NCI-H524 (cell line): ENCODE measurements around the gene NKIRAS1.

Experiments used
- DNase-seq, 2 experiments: peaks; one replicate each; lab custom pipeline; 2025; lab: John Stamatoyannopoulos, UW

Gene NKIRAS1

DNA sequence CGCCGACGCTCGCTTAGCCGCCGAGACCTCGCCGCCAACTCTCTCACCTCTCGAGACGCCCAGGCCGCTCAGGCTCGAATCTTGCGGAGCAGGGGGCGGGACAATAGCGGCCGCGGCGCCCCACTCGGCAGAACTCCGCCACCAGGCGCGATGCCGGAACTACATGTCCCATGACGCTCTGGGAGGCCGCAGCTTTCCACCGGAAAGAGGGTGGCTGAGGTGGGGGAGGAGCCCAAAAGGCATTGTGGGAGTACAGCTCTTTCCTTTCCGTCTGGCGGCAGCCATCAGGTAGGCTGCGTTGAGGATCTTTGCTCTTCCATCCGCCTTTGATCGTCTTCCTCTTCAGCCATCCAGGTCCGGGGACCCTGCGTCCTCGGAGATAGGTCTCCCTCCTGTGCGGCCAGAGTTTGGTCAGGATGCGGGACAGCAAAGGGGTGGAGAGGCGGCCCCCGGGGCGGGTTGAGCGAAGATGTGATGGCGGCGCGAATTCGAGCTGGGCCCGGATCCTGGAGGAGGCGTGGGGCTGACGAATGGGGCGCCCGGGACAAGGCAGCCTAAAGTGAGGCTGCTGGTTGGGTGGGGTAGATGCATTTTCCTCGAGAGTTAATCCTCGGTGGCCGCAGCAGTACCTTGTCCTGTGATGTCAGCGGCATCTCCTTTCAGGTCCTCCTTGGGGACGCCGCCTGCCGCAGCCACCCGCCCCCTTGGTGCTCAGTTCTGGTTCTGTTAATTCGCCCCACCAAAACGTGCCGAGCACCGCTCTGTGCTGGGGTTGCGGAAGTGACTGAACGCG is at the start of gene NKIRAS1, which contains the start of gene RPL15:
NKIRAS1 (minus strand) TSS at position 105 of the 793 bp plus-strand sequence. CDS start 6,086 bp downstream, outside the sequence.
RPL15 (plus strand) TSS at position 247 of the 793 bp plus-strand sequence. CDS start 728 bp downstream, outside the sequence.
- DNase-seq = peak; percentile 89 to 96

DNA sequence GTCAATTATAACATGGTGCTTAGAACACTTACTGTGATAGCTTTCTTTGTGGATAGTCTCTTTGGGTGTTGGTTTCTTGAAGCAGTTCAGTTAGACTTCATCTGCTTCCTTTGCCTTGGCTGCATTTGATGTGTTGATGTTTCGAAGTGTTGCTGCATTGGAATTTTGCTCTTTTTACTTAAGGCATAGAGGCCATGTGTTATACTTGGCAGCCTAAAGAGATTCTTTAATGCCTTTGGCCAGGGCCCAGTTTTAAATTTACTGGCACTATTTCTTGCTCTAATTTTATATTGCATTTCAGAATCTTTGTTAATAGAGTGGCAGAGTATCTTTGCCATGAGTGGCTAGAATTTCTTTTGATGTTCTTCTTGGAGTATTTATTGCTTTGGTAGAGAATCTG is 49.5 kb upstream of the NKIRAS1 start:
- no peak for DNase-seq

DNA sequence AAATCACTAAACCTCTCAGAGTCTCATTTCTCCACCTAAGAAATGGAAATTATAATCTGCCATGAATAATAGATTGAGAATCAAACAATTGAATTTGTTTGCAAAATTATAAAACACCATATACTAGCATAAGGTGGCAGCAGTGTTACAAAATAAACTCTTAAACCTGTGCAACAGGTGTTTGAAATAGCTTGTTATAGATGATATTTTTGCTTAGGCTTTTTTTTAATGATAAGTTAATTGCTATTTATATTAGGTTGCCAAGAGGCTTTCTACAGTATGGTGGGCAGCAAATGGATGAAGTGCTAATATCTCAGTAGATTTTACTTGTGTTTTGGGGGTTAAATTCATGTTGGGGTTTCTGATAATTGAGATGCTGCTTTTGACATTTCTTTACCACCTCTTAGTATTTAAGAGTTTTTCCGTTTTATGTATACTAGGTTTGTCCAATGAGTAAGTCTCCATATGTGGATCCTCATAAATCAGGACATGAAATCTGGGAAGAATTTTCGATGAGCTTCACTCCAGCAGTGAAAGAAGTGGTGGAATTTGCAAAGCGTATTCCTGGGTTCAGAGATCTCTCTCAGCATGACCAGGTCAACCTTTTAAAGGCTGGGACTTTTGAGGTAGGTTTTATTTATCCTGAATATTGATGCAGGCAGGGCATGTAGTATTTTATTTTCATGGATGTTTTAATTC is 47.9 kb upstream of the NKIRAS1 start:
- no peak for DNase-seq

DNA sequence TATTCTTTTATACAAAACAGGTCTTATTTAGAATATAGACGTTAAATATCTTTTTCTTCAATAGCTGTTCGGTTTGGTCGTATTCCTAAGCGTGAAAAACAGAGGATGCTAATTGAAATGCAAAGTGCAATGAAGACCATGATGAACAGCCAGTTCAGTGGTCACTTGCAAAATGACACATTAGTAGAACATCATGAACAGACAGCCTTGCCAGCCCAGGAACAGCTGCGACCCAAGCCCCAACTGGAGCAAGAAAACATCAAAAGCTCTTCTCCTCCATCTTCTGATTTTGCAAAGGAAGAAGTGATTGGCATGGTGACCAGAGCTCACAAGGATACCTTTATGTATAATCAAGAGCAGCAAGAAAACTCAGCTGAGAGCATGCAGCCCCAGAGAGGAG is 45.1 kb upstream of the NKIRAS1 start:
- no peak for DNase-seq

DNA sequence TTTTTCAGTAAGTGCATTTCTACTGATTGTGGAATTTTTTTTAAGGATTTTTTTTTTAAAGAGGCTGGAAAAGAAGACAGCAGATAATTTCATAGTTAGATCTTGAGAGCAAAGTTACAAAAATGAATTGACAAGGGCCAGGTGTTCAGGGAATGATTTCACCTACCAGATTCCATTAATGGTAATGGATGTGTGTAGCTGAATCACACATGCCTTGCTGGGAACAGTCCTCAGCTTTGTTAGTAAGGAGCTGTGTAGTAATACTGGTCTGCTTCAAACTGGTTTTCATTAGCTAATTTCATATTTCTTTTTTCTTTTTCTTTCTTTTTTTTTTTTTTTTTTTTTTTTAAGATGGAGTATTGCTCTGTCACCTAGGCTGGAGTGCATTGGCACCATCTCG is 44.3 kb upstream of the NKIRAS1 start:
- DNase-seq = no peak

DNA sequence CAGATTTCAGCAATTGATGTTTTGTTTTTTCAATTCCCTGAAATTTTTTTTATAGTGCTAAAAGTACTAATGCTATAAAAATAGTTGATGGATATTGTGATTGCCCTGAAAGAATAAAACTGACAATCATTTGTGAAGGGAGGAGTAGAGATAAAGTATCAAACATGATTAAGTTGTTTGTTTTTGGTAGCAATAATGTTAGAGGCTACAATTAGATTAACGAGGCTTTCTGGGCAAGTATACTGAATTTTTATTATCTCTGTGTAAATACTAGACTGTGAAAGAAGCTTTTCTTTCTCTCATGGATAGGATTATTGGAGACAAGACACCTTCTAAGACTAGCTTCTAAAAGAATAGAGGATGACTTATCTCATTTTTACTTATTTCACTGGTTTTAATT is 43.9 kb upstream of the NKIRAS1 start:
- DNase-seq = no peak

DNA sequence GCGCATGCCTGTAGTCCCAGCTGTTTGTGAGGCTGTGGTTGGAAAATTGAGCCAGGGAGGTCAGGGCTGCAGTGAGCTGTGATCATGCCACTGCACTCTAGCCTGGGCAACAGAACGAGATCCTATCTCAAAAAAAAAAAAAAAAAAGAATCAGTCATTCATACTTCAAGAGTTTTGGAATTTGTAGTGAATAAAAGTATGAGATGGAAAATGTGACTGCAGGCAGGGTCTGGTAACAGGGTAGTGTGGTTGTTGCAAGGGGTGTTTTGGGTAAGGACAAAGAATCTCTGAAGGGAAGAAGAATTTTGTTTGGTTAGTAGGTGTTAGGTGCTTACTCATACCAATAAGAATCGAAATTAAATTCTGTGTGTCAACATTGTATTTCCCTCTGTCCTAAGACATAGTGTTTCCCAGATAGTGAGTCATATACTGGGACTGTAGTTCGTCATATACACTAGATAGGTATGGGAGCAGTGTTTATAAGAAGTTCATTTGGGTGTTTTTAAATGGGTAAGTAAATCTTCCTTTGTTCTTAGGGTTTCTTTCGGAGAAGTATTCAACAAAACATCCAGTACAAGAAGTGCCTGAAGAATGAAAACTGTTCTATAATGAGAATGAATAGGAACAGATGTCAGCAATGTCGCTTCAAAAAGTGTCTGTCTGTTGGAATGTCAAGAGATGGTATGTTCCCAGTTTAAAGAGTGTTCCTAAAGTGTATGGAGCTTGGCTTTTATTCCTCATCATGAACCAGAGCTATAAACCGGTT is 42.5 kb upstream of the NKIRAS1 start:
- no peak for DNase-seq

DNA sequence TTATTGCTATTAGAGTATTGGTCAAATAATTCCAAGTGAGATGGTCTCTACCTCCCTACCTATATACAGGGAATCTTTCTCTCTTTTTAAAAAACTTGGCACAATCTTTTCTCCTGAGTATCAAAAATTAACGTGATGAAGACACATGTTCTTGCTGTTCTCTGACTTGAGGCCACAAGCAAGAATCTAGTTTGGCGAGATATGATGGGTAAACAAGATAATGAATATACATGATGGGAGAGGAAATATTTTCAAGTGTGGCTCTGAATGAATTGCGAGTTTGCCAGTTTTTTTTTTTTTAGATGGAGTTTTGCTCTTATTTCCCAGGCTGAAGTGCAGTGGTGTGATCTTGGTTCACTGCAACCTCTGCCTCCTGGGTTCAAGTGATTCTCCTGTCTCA is 39.9 kb upstream of the NKIRAS1 start:
- DNase-seq = no peak

DNA sequence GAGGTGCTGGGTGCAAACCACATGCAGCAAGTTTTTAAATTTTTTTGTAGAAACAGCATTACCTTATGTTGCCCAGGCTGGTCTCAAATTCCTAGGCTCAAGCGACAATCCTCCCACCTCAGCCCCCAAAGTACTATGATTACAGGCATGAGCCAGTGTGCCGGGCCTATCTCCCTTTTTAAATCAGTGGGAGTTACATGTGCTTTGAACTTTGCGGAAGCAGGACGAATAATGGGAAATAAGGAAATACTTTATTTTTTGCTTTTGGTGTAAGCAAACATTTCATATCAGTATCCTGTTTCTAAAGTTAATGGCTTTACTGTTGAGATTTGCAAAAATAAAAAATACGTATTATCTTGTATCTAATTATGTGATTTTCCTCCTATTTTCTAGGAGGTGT is 37.4 kb upstream of the NKIRAS1 start:
- DNase-seq = no peak

DNA sequence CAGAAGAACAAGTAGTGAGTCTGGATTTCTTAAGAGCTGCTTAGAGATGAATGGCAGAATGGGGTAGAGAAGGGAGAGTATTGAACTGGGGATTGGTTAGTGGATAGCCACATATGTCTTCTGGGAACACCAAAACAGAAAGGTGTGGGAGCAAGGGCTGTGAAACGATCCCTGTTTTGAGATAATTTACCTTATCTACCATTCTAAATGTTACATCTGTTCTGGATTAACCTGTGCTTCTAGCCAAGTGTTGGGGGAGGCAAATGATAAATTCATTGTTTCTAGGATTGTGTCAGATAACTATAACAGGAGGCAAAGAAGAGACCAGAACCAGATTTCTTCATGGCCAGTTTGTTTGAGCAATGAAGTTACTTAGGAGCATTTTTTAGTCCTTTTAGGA is 36.7 kb upstream of the NKIRAS1 start:
- DNase-seq = no peak

DNA sequence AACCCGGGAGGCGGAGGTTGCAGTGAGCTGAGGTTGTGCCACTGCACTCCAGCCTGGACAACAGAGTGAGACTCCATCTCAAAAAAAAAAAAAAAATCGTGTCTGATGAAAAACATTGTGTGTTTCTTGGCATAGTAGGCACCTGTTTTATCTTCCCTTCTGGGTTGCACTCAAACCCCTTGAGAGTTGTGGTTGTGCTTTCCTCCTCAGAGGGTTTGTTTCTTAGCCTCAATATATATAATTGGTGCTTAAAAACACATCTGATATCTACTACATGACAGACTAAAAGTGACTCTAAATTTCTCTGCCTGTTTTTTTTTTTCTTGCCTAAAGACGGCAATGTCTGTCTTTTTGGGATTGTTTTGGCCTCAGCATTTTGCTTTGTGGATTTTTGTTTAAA is 35.9 kb upstream of the NKIRAS1 start:
- no peak for DNase-seq

DNA sequence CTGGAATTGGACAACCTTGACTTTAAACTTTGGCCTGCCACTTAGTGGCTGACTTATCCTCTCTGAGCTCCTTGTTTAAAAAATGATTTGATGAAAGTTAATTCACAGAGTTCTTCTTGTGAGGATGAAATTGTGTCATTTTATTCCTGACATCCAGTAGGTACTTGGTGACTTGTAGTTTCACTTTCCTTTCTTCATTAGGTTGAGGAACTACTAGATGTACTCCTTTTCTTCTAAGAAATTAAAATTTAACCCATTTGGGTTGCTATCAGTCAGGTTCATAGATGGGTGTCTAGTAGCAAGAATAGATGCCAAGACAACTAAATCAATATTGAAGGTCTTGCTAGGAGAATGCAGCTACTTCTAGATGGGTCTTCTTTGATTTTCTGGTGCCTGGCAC is 33.5 kb upstream of the NKIRAS1 start:
- DNase-seq = no peak

DNA sequence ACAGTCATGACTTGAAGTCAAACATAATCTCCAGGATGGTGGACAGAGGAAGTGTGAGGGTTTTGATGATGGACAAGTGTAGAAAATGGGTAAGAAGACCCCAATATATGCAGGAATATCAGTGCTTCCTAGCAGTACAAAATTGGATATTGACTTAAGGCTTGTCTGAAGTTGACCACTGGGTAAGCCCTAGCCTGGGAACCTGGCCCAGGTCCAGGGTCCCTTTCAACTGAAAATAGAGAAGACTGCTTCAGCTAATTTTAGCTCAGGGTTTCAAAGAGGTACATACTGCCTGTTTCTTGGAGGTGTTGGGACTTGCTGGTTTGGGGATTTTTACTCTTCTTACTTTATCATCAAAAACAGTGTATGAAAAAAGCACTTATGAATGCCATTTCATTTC is 33.0 kb upstream of the NKIRAS1 start:
- DNase-seq = no peak

DNA sequence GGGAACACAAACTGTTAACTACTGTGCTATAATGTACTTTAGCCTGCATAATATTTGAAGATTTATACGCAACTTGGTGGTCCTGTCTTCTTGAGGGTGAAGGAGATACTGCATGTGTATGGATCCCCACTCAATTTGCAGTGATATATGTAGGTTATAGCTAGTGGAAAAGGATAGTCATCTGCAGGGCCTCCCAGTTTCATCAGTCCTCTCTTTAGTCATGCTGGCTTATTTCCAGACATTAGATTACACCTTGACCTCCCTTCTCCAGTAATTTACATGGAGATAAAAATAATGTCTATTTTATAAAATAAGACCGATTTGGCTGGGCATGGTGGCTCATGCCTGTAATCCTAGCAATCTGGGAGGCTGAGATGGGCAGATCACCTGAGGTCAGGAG is 32.0 kb upstream of the NKIRAS1 start:
- DNase-seq = no peak

DNA sequence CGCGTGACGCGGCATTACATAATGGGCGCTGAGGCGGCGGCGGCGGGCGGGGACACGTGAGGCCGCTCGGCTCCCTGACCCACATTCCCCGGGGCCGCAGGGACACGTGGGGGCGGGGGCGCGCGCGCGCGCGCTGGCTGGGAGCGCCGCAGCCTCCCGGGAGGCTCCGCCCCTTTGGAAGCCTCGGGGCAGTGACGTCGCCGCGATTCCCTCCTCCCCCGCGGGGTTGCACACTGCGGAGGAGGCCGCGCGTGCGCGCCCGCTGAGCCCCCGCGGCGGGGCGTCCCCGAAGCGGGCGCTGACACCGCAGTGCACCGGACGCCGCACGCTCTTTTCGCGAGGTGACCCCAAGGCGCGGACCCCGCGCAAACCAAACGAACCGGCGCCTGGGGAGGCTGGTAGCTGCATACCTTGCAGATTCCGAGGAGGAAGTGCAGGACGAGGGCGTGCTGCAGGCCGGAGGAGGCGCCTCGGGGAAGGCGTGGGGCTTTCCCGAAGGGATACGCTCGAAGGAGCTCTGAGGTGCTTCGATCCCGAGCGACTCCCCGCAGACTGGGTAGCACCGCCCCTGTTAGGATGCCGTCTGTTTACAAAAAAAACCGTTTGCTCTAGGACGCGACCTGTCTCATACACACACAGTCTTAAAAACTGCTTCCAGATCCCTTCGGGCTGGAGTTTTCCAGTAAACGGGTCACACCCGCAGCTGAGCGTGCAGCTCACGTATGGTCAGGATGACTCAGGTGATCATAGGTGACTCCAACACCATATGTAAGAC is 29.3 kb upstream of the NKIRAS1 start:
- DNase-seq = peak; percentile 87 to 94

DNA sequence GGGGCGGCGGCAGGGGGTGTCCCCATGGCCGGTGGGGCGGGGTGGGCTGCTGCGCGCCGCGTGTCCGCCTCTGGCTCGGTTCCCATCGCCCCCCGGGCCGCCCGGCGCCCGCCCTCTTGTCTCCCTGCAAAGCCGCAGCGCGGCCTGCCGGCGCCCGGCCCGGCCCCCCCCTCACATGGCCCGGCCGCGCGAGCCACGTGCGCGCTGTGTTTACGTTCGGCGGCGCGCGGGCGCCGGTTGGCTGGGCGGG is 28.8 kb upstream of the NKIRAS1 start:
- no peak for DNase-seq

DNA sequence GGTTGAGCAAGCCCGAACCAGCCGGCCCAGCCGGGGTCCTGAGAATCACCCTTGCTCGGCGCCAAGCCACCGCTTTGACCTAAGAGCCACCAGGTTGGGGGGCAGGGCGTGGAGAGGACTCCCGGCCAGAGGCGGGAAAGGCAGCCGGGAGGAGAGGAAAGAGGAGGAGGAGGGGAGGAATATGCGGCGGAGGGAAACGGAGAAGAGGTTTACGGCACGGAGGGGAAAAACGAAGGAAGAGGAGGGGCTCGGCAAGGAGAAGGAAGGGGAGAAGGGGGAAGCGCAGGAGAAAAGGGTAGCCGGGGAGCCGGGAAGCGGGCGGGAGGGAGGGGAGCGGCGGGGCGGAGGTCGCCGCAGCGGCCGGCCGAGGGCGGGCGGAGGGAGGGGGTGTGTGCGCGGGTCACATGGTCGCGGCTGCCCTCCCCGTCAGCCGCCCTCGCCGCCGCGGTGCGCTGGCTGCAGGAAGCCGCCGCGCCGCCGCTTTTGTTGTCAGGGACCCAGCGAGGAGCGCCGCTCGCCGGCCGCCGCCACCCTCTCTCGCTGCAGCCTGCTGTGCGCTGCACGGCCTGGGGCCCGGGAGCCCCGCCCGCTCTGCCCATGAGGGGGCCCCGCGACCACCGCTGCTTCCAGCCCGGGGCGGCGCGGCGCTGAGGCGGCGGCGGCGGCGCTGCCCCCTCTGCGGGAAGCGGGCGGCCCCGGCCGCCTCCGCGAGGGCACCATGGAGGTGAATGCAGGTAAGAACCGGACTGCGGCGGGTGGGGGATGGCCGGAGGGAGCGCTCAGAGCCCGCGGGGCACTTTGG is 28.3 kb upstream of the NKIRAS1 start, which contains the start of gene NR1D2:
NR1D2 (plus strand) TSS at position 426 of the 802 bp plus-strand sequence; CDS start at position 719, 293 bp downstream.
- peak; percentile 71 to 73 for DNase-seq

DNA sequence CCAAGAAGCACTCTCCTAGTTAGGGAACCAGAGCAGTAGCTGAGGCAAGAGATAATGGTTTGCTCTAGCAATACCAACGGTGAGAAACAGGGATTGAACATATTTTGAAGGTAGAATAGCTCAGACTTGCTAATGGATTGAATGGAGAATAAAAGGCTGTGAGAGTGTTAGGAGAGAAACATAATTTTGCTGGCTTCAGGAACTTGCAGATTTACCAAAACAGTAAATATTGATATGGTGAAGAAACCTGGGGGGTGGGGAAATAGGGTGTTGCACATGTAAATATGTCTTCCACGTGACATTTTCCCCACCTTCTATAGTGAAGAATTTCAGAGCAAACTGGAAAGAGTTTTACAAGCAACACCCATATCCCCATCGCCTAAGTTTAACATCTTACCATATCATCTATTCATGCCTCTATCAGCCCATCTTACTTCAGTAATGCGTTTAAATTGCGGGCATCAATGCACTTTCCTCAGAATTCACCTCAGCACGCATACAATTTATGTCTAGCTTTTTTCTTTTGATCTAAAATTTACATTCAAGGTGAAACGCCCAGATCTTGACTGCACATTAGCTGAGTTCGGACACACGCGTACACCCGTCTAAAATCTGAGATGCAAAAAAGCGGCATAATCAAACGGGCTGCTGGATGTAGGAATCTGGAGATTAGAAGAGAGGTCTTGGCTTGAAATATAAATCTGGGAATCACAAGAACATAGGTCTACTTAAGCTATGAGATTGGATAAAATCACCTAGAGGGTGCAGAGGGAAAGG is 27.4 kb upstream of the NKIRAS1 start:
- DNase-seq = peak in 1 of 2 experiments; percentile 37

DNA sequence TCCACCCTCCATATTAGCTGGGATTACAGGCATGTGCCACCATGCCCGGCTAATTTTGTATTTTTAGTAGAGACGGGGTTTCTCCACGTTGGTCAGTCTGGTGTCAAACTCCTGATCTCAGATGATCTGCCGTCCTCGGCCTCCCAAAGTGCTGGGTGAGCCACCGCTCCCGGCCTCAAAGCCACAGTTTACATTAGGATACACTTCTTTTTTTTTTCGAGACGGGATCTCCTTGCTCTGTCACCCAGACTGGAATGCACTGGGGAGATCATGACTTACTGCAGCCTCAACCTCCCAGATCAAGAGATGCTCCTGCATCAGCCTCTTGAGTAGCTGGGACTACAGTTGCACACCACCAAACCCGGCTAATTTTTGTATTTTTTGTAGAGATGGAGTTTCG is 25.8 kb upstream of the NKIRAS1 start:
- DNase-seq = no peak

DNA sequence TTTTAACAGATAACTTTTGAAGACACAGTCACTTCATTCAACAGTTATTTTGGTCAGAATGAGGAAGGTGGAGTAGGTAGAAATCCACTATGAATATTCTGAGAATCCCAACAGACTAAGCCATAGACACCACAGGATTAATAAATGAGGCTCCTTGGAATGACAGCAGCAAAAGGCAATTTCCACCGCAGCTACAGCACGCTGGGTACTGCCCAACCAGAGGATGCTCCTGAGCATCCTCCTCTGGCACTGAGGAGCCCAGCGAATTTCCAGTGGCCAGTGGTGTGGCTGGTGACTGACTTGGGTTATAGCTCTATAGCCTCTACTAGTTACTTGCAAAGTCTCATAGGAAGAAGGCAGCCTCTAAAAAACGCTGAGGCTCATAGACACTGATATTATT is 24.6 kb upstream of the NKIRAS1 start:
- no peak for DNase-seq
